Keratinocyte (primary cell): Measurements from ENCODE around the gene UBL7. TPM values are rescaled to one million over a fixed set of nuclear protein-coding genes. Genes with fewer than 3 reads are reported as not detected.

Source experiments
- DNase-seq: peaks from one replicate; pipeline ENCODE4 v3.0.0-alpha.2; 2011; ENCODE audit warnings: low read depth, missing footprints, low spot score
- FAIRE-seq: peaks from 2 replicates; lab custom pipeline; 2011; peaks lifted over from hg19 to GRCh38; lab: Jason Lieb, UNC
- H2AFZ ChIP-seq: 2 replicates; pipeline ENCODE4 v1.6.0; 2012; ENCODE audit warnings: low read length, control low read depth, inconsistent platforms; ENCODE audit not compliant: control insufficient read depth
- H3K27ac ChIP-seq: 2 replicates; pipeline ENCODE4 v1.5.1; 2011; ENCODE audit warnings: low read length; ENCODE audit not compliant: control insufficient read depth, insufficient read depth
- H3K27me3 ChIP-seq: 3 replicates; pipeline ENCODE4 v1.6.0; 2011; ENCODE audit warnings: low read length; ENCODE audit not compliant: control insufficient read depth, insufficient read depth; ENCODE audit errors: extremely low read depth
- H3K36me3 ChIP-seq, 2 experiments: 2 replicates in 1 of 2; 3 replicates in 1 of 2; pipeline ENCODE4 v1.5.1; 2011; ENCODE audit warnings: low read length in 2 of 2, mild to moderate bottlenecking in 1 of 2; ENCODE audit not compliant: control insufficient read depth in 2 of 2, insufficient read depth in 2 of 2; ENCODE audit errors: extremely low read depth in 1 of 2
- H3K4me1 ChIP-seq: 3 replicates; pipeline ENCODE4 v1.5.1; 2011; ENCODE audit warnings: low read length; ENCODE audit not compliant: control insufficient read depth, insufficient read depth; ENCODE audit errors: extremely low read depth
- H3K4me2 ChIP-seq: 3 replicates; pipeline ENCODE4 v1.6.0; 2011; ENCODE audit warnings: low read depth, low read length; ENCODE audit not compliant: control insufficient read depth, insufficient read depth; ENCODE audit errors: extremely low read depth
- H3K4me3 ChIP-seq, 3 experiments: fragments of 200-600 bp in 1 of 3; sonication (generic) in 1 of 3; 2 replicates in 2 of 3; 3 replicates in 1 of 3; pipeline ENCODE4 v1.5.1; 2011 to 2016; ENCODE audit warnings: low read length in 3 of 3, mild to moderate bottlenecking in 3 of 3, control low read depth in 2 of 3, inconsistent platforms in 1 of 3, low read depth in 1 of 3, mixed read lengths in 1 of 3, mixed run types in 1 of 3, moderate library complexity in 1 of 3; ENCODE audit not compliant: control insufficient read depth in 2 of 3, insufficient read depth in 2 of 3; ENCODE audit errors: extremely low read depth in 1 of 3
- H3K79me2 ChIP-seq: 2 replicates; pipeline ENCODE4 v1.6.0; 2012; ENCODE audit warnings: low read length; ENCODE audit not compliant: control insufficient read depth, insufficient read depth
- H3K9ac ChIP-seq: 3 replicates; pipeline ENCODE4 v1.6.0; 2011; ENCODE audit warnings: low read length; ENCODE audit not compliant: control insufficient read depth, insufficient read depth; ENCODE audit errors: extremely low read depth
- H3K9me1 ChIP-seq: 3 replicates; pipeline ENCODE4 v1.6.0; 2011; ENCODE audit warnings: low read length; ENCODE audit not compliant: control insufficient read depth, insufficient read depth; ENCODE audit errors: extremely low read depth
- H3K9me3 ChIP-seq: 2 replicates; pipeline ENCODE4 v1.5.1; 2012; ENCODE audit warnings: low read depth, low read length; ENCODE audit not compliant: control insufficient read depth
- H4K20me1 ChIP-seq: 3 replicates; pipeline ENCODE4 v1.6.0; 2011; ENCODE audit warnings: low read length; ENCODE audit not compliant: control insufficient read depth, insufficient read depth; ENCODE audit errors: extremely low read depth
- CTCF ChIP-seq, 3 experiments: IDR thresholded peaks in 1 of 3; conservative IDR thresholded peaks in 1 of 3; optimal IDR thresholded peaks in 1 of 3; 2 replicates in 2 of 3; 3 replicates in 1 of 3; pipeline versions ENCODE3 to v1.5.1; 2011; ENCODE audit warnings: low read length in 3 of 3, mild to moderate bottlenecking in 3 of 3, moderate library complexity in 2 of 3, control low read depth in 1 of 3, inconsistent platforms in 1 of 3; ENCODE audit not compliant: insufficient read depth in 2 of 3; ENCODE audit errors: extremely low read depth in 1 of 3
- EZH2 ChIP-seq: IDR thresholded peaks from one replicate; pipeline ENCODE4 v1.6.1; 2012; ENCODE audit warnings: inconsistent platforms, mild to moderate bottlenecking, low read length, moderate library complexity
- dilution Hi-C: fragments of 300-500 bp; cut with MboI; formaldehyde crosslinking; loops from one replicate; pipeline ENCODE4 v1.7.0; 2020; ENCODE audit warnings: low sequenced_read_pairs; ENCODE audit not compliant: extremely low pct_ligation_motif_present
- polyA plus RNA-seq, 5 experiments: library from polyadenylated mRNA; depleted of rRNA in 3 of 5; stranded (reverse) in 3 of 5; stranded (forward) in 1 of 5; unstranded in 1 of 5; fragments of >200 nt; gene quantifications; 1 replicate in 1 of 5; 2 replicates in 3 of 5; 3 replicates in 1 of 5; pipeline versions ENCODE4 v1.2.1 to v1.2.3, GENCODE V29; 2011 to 2012; ENCODE audit warnings: missing spikeins in 2 of 5, low read depth in 1 of 5, low replicate concordance in 1 of 5

Gene UBL7
- polyA plus RNA-seq, 1 donor (not counting 4 experiments of a cell fraction or from before 2014, with no cell fraction given) = 45.8 TPM

GRCh38 chr15:74464216-74464615, 3.3 kb upstream of the UBL7 start:
- H3K79me2 ChIP-seq = peaks cover 16% of the 10 kb centered on the region
- no peaks in the 10 kb centered on the region for H3K9me3 ChIP-seq
- H3K9me1 ChIP-seq = no peaks in the 10 kb centered on the region
- FAIRE-seq (no peak), DNase-seq (no peak)
- TF ChIP-seq CTCF (optimal IDR thresholded peaks at IDR 0.05 in 1 of 3, IDR thresholded peaks at IDR 0.05 in 1 of 3, conservative IDR thresholded peaks at IDR 0.05 in 1 of 3; ENCODE audit: extremely low read depth in 1 of 3, insufficient read depth in 2 of 3, low read length in 3 of 3) (no peak), EZH2 (no peak)
- no peaks in the 10 kb centered on the region for H4K20me1 ChIP-seq
- no peak overlapping the region for H3K4me2 ChIP-seq
- dilution Hi-C loops = no loop called here
- H3K27me3 ChIP-seq = no peaks in the 10 kb centered on the region
- no peak overlapping the region for H2AFZ ChIP-seq
- no peak overlapping the region for H3K9ac ChIP-seq
- no peak overlapping the region for H3K4me3 ChIP-seq
- H3K4me1 ChIP-seq = peaks cover 11% of the 10 kb centered on the region
- no peaks in the 10 kb centered on the region for H3K36me3 ChIP-seq
- no peak overlapping the region for H3K27ac ChIP-seq

GRCh38 chr15:74463634-74464033, 2.7 kb upstream of the UBL7 start:
- Histone ChIP-seq H3K36me3 (no peaks in the 10 kb centered on the region), H2AFZ (no peak overlapping the region), H3K79me2 (peaks cover 16% of the 10 kb centered on the region), H3K9me1 (no peaks in the 10 kb centered on the region), H3K9ac (no peak overlapping the region), H3K4me2 (no peak overlapping the region), H3K27me3 (no peaks in the 10 kb centered on the region), H3K27ac (no peak overlapping the region), H3K4me3 (no peak overlapping the region), H4K20me1 (no peaks in the 10 kb centered on the region), H3K9me3 (no peaks in the 10 kb centered on the region), H3K4me1 (peaks cover 11% of the 10 kb centered on the region)
- dilution Hi-C loops = no loop called here
- TF ChIP-seq EZH2 (no peak), CTCF (optimal IDR thresholded peaks at IDR 0.05 in 1 of 3, IDR thresholded peaks at IDR 0.05 in 1 of 3, conservative IDR thresholded peaks at IDR 0.05 in 1 of 3; ENCODE audit: extremely low read depth in 1 of 3, insufficient read depth in 2 of 3, low read length in 3 of 3) (no peak)
- FAIRE-seq = no peak
- DNase-seq = no peak
